ENCODE data around the gene TNFRSF19. TPM values are rescaled to one million over a fixed set of nuclear protein-coding genes. Genes with fewer than 3 reads are reported as not detected.

The TNFRSF19 gene
- total RNA-seq, 2 experiments from 2014 or later, result 0.12 to 0.28 TPM

GRCh38 chr13:23705583-23705982 lies 135.4 kb downstream of the TNFRSF19 start:
- ATAC-seq (no peak), DNase-seq (no peak)
- H3K4me3 Mint-ChIP-seq, result no peak overlapping the region
- H3K36me3 Mint-ChIP-seq, result no peaks in the 10 kb centered on the region
- H3K9me3 Mint-ChIP-seq (ENCODE audit: low read depth), result no peaks in the 10 kb centered on the region
- H3K4me1 Mint-ChIP-seq, result no peaks in the 10 kb centered on the region
- CTCF ChIA-PET, result no interaction called here
- H3K27me3 Mint-ChIP-seq, result no peaks in the 10 kb centered on the region
- H3K27ac Mint-ChIP-seq, result no peak overlapping the region

GRCh38 chr13:23707674-23708073 lies 137.5 kb downstream of the TNFRSF19 start:
- Mint-ChIP-seq H3K4me1 (no peaks in the 10 kb centered on the region), H3K36me3 (no peaks in the 10 kb centered on the region), H3K27ac (no peak overlapping the region), H3K27me3 (no peaks in the 10 kb centered on the region), H3K9me3 (ENCODE audit: low read depth) (no peaks in the 10 kb centered on the region), H3K4me3 (no peak overlapping the region)
- ATAC-seq (no peak), DNase-seq (no peak)
- CTCF ChIA-PET, result interaction anchor here (1.5 kb wide), 2 partner anchors 9 to 10 kb away, joined by 3 to 4 read pairs; no protein-coding TSS in a partner anchor

GRCh38 chr13:23709536-23709935 lies 139.3 kb downstream of the TNFRSF19 start:
- no peak for ATAC-seq
- Mint-ChIP-seq H3K27me3 (no peaks in the 10 kb centered on the region), H3K27ac (no peak overlapping the region), H3K4me3 (no peak overlapping the region), H3K4me1 (no peaks in the 10 kb centered on the region), H3K36me3 (no peaks in the 10 kb centered on the region), H3K9me3 (ENCODE audit: low read depth) (no peaks in the 10 kb centered on the region)
- no peak for DNase-seq
- CTCF ChIA-PET, result interaction anchor here (1.3 kb wide), 1 partner anchor 9 kb away, joined by 3 read pairs; no protein-coding TSS in a partner anchor

- Mint-ChIP-seq H3K4me3 (no peak overlapping the region), H3K4me1 (no peaks in the 10 kb centered on the region), H3K36me3 (no peaks in the 10 kb centered on the region), H3K27ac (no peak overlapping the region), H3K27me3 (no peaks in the 10 kb centered on the region), H3K9me3 (ENCODE audit: low read depth) (no peaks in the 10 kb centered on the region)
- no peak for ATAC-seq
- CTCF ChIA-PET, result no interaction called here
- no peak for DNase-seq
Observed at GRCh38 chr13:23710366-23710765, 140.2 kb downstream of the TNFRSF19 start.

GRCh38 chr13:23711355-23711754 lies 141.1 kb downstream of the TNFRSF19 start:
- Mint-ChIP-seq H3K27ac (no peak overlapping the region), H3K9me3 (ENCODE audit: low read depth) (no peaks in the 10 kb centered on the region), H3K4me3 (no peak overlapping the region), H3K27me3 (no peaks in the 10 kb centered on the region), H3K4me1 (no peaks in the 10 kb centered on the region), H3K36me3 (no peaks in the 10 kb centered on the region)
- no peak for ATAC-seq
- CTCF ChIA-PET, result no interaction called here
- no peak for DNase-seq

- no peaks in the 10 kb centered on the region for H3K9me3 Mint-ChIP-seq (ENCODE audit: low read depth)
- H3K27me3 Mint-ChIP-seq, result no peaks in the 10 kb centered on the region
- DNase-seq (no peak), ATAC-seq (no peak)
- no peak overlapping the region for H3K4me3 Mint-ChIP-seq
- H3K27ac Mint-ChIP-seq, result no peak overlapping the region
- CTCF ChIA-PET, result no interaction called here
- no peaks in the 10 kb centered on the region for H3K36me3 Mint-ChIP-seq
- H3K4me1 Mint-ChIP-seq, result no peaks in the 10 kb centered on the region
Observed at GRCh38 chr13:23714672-23715071, 144.5 kb downstream of the TNFRSF19 start.

GRCh38 chr13:23715092-23715761 lies 145.0 kb downstream of the TNFRSF19 start:
- Mint-ChIP-seq H3K36me3 (no peaks in the 10 kb centered on the region), H3K27me3 (no peaks in the 10 kb centered on the region), H3K27ac (no peak overlapping the region), H3K4me3 (no peak overlapping the region), H3K4me1 (no peaks in the 10 kb centered on the region), H3K9me3 (ENCODE audit: low read depth) (no peaks in the 10 kb centered on the region)
- DNase-seq, result no peak
- no peak for ATAC-seq
- CTCF ChIA-PET, result interaction anchor here (1.0 kb wide), 1 partner anchor 108 kb away, joined by 3 read pairs; no protein-coding TSS in a partner anchor

- DNase-seq (no peak), ATAC-seq (no peak)
- H3K27ac Mint-ChIP-seq, result no peak overlapping the region
- no peaks in the 10 kb centered on the region for H3K36me3 Mint-ChIP-seq
- CTCF ChIA-PET, result interaction anchor here (1.0 kb wide), 1 partner anchor 109 kb away, joined by 3 read pairs; no protein-coding TSS in a partner anchor
- H3K9me3 Mint-ChIP-seq (ENCODE audit: low read depth), result no peaks in the 10 kb centered on the region
- no peaks in the 10 kb centered on the region for H3K4me1 Mint-ChIP-seq
- no peak overlapping the region for H3K4me3 Mint-ChIP-seq
- no peaks in the 10 kb centered on the region for H3K27me3 Mint-ChIP-seq
Observed at GRCh38 chr13:23715762-23716235, 145.6 kb downstream of the TNFRSF19 start.

- CTCF ChIA-PET, result interaction anchor here (1.0 to 1.3 kb wide), 2 partner anchors 12 to 110 kb away, joined by 3 read pairs; no protein-coding TSS in a partner anchor
- Mint-ChIP-seq H3K36me3 (no peaks in the 10 kb centered on the region), H3K27ac (no peak overlapping the region), H3K9me3 (ENCODE audit: low read depth) (no peaks in the 10 kb centered on the region), H3K4me1 (no peaks in the 10 kb centered on the region), H3K4me3 (no peak overlapping the region), H3K27me3 (no peaks in the 10 kb centered on the region)
- ATAC-seq, result no peak
- no peak for DNase-seq
Observed at GRCh38 chr13:23716401-23716800, 146.2 kb downstream of the TNFRSF19 start.

GRCh38 chr13:23718996-23719395 lies 148.8 kb downstream of the TNFRSF19 start:
- ATAC-seq, result no peak
- H3K4me1 Mint-ChIP-seq, result no peaks in the 10 kb centered on the region
- H3K36me3 Mint-ChIP-seq, result no peaks in the 10 kb centered on the region
- H3K9me3 Mint-ChIP-seq (ENCODE audit: low read depth), result no peaks in the 10 kb centered on the region
- no peak overlapping the region for H3K4me3 Mint-ChIP-seq
- no peak overlapping the region for H3K27ac Mint-ChIP-seq
- H3K27me3 Mint-ChIP-seq, result no peaks in the 10 kb centered on the region
- CTCF ChIA-PET, result interaction anchor here (0.8 kb wide), 1 partner anchor 10 kb away, joined by 3 read pairs; no protein-coding TSS in a partner anchor
- DNase-seq, result no peak

- Mint-ChIP-seq H3K9me3 (ENCODE audit: low read depth) (no peaks in the 10 kb centered on the region), H3K4me3 (no peak overlapping the region), H3K27ac (no peak overlapping the region), H3K4me1 (no peaks in the 10 kb centered on the region), H3K27me3 (no peaks in the 10 kb centered on the region), H3K36me3 (no peaks in the 10 kb centered on the region)
- ATAC-seq, result no peak
- CTCF ChIA-PET, result no interaction called here
- no peak for DNase-seq
Observed at GRCh38 chr13:23722726-23723453, 152.7 kb downstream of the TNFRSF19 start.

GRCh38 chr13:23723471-23723870 lies 153.3 kb downstream of the TNFRSF19 start:
- Mint-ChIP-seq H3K9me3 (ENCODE audit: low read depth) (no peaks in the 10 kb centered on the region), H3K36me3 (no peaks in the 10 kb centered on the region), H3K4me1 (no peaks in the 10 kb centered on the region), H3K27ac (no peak overlapping the region), H3K4me3 (no peak overlapping the region), H3K27me3 (no peaks in the 10 kb centered on the region)
- CTCF ChIA-PET, result no interaction called here
- no peak for ATAC-seq
- no peak for DNase-seq

- Mint-ChIP-seq H3K4me1 (no peaks in the 10 kb centered on the region), H3K4me3 (no peak overlapping the region), H3K27ac (no peak overlapping the region), H3K9me3 (ENCODE audit: low read depth) (no peaks in the 10 kb centered on the region), H3K27me3 (no peaks in the 10 kb centered on the region), H3K36me3 (no peaks in the 10 kb centered on the region)
- ATAC-seq (no peak), DNase-seq (no peak)
- CTCF ChIA-PET, result interaction anchor here (0.9 kb wide), 1 partner anchor 17 kb away, joined by 3 read pairs; no protein-coding TSS in a partner anchor
Observed at GRCh38 chr13:23724196-23724970, 154.2 kb downstream of the TNFRSF19 start.

All from activated CD8-positive, alpha-beta memory T cell treated with anti-CD3 and anti-CD28 coated beads, Interleukin-2, amount 10 ng/mL, durations not matched to agents 7 days and 5 days (primary cell).